ENCODE results near the gene PHYKPL.

Gene PHYKPL

GRCh38 chr5:178278358-178279023 lies 45.9 kb upstream of the PHYKPL start:
- TF ChIP-seq CTCF (conservative IDR thresholded peaks at IDR 0.05; ENCODE audit: low read depth, low read length) = no peak
- no peak overlapping the region for H3K4me3 ChIP-seq (ENCODE audit: low read depth, low read length)
- no peak for DNase-seq (ENCODE audit: low read depth)

- no peak overlapping the region for H3K4me3 ChIP-seq (ENCODE audit: low read depth, low read length)
- no peak for TF ChIP-seq CTCF (conservative IDR thresholded peaks at IDR 0.05; ENCODE audit: low read depth, low read length)
- DNase-seq (ENCODE audit: low read depth) = no peak
Measured at GRCh38 chr5:178277866-178278265, 45.3 kb upstream of the PHYKPL start.

GRCh38 chr5:178277346-178277745 lies 44.7 kb upstream of the PHYKPL start:
- DNase-seq (ENCODE audit: low read depth) = no peak
- H3K4me3 ChIP-seq (ENCODE audit: low read depth, low read length) = no peak overlapping the region
- TF ChIP-seq CTCF (conservative IDR thresholded peaks at IDR 0.05; ENCODE audit: low read depth, low read length) = no peak

- DNase-seq (ENCODE audit: low read depth) = no peak
- H3K4me3 ChIP-seq (ENCODE audit: low read depth, low read length) = no peak overlapping the region
- TF ChIP-seq CTCF (conservative IDR thresholded peaks at IDR 0.05; ENCODE audit: low read depth, low read length) = no peak
Measured at GRCh38 chr5:178274781-178275537, 42.4 kb upstream of the PHYKPL start.

GRCh38 chr5:178273665-178274541 lies 41.3 kb upstream of the PHYKPL start:
- peak; percentile 9 for DNase-seq (ENCODE audit: low read depth)
- H3K4me3 ChIP-seq (ENCODE audit: low read depth, low read length) = no peak overlapping the region
- TF ChIP-seq CTCF (conservative IDR thresholded peaks at IDR 0.05; ENCODE audit: low read depth, low read length) = no peak

GRCh38 chr5:178273041-178273440 lies 40.4 kb upstream of the PHYKPL start:
- no peak for TF ChIP-seq CTCF (conservative IDR thresholded peaks at IDR 0.05; ENCODE audit: low read depth, low read length)
- DNase-seq (ENCODE audit: low read depth) = no peak
- no peak overlapping the region for H3K4me3 ChIP-seq (ENCODE audit: low read depth, low read length)

All from choroid plexus epithelial cell (primary cell).